DND-41 (cell line): ENCODE results near the gene NOL4L.

Experiments
- EZH2 ChIP-seq: IDR thresholded peaks from 3 replicates; pipeline ENCODE4 v1.6.1; 2012; ENCODE audit warnings: borderline replicate concordance, low read depth, mild to moderate bottlenecking, moderate library complexity, low read length, inconsistent platforms; ENCODE audit not compliant: severe bottlenecking
- TF ChIP-seq, protein P1 (sequence below): IDR thresholded peaks from 2 replicates; pipeline ENCODE4 v1.5.1; 2012; ENCODE audit warnings: borderline replicate concordance, low read length, moderate library complexity, mild to moderate bottlenecking; ENCODE audit not compliant: poor library complexity, severe bottlenecking; ENCODE audit errors: extremely low read depth

DNA sequence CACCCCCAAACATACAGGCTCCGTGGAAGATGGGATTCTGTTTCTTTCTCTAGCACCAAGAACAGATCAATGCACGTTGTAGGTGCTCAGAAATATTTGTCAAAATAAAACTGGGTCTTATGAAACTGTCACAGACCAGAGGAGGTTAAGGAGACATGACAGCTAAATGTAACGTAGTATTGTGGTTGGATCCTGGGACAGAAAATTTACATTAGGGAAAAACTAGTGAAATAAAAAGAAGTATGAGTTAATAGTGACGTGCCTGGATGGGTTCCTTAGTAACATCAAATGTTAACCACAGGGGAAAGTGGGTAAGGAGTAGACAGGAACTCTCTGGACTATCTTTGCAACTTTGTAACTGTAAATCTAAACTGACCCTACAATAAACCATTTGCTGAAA, 31.5 kb downstream of the NOL4L start:
- TF ChIP-seq, protein P1, sequence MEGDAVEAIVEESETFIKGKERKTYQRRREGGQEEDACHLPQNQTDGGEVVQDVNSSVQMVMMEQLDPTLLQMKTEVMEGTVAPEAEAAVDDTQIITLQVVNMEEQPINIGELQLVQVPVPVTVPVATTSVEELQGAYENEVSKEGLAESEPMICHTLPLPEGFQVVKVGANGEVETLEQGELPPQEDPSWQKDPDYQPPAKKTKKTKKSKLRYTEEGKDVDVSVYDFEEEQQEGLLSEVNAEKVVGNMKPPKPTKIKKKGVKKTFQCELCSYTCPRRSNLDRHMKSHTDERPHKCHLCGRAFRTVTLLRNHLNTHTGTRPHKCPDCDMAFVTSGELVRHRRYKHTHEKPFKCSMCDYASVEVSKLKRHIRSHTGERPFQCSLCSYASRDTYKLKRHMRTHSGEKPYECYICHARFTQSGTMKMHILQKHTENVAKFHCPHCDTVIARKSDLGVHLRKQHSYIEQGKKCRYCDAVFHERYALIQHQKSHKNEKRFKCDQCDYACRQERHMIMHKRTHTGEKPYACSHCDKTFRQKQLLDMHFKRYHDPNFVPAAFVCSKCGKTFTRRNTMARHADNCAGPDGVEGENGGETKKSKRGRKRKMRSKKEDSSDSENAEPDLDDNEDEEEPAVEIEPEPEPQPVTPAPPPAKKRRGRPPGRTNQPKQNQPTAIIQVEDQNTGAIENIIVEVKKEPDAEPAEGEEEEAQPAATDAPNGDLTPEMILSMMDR: no peak
- TF ChIP-seq EZH2: no peak
